ENCODE results near the gene SRGAP3. TPM values are rescaled to one million over a fixed set of nuclear protein-coding genes. Genes with fewer than 3 reads are reported as not detected.

SRGAP3 gene
- total and polyA plus RNA-seq, 10 of the 15 experiments (the other 5 are each of a cell fraction or from before 2014, with no cell fraction given), result 0.32 to 1.7 (median 0.99) TPM

DNA sequence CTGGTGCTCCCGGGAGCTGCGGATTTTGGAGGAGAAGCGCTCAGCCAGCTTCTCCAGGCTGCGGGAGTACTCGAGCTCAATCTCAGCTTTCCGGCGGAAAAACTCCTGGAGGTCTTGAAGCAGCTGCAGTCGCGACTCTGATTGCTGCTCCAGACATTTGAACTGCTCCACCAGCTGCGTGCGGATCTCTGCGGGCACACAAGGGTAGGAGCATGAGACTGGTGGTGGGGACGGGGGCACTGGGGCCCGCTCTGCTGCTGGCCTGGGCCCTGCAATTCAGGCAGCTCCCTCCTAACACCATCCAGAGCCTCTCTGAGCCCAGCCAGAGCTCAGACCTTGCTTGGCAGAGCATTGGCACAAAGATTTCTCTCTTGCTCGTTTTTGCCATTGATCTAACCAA, 124.7 kb downstream of the SRGAP3 start (continued):
- TF ChIP-seq, protein P1, sequence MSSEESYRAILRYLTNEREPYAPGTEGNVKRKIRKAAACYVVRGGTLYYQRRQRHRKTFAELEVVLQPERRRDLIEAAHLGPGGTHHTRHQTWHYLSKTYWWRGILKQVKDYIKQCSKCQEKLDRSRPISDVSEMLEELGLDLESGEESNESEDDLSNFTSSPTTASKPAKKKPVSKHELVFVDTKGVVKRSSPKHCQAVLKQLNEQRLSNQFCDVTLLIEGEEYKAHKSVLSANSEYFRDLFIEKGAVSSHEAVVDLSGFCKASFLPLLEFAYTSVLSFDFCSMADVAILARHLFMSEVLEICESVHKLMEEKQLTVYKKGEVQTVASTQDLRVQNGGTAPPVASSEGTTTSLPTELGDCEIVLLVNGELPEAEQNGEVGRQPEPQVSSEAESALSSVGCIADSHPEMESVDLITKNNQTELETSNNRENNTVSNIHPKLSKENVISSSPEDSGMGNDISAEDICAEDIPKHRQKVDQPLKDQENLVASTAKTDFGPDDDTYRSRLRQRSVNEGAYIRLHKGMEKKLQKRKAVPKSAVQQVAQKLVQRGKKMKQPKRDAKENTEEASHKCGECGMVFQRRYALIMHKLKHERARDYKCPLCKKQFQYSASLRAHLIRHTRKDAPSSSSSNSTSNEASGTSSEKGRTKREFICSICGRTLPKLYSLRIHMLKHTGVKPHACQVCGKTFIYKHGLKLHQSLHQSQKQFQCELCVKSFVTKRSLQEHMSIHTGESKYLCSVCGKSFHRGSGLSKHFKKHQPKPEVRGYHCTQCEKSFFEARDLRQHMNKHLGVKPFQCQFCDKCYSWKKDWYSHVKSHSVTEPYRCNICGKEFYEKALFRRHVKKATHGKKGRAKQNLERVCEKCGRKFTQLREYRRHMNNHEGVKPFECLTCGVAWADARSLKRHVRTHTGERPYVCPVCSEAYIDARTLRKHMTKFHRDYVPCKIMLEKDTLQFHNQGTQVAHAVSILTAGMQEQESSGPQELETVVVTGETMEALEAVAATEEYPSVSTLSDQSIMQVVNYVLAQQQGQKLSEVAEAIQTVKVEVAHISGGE (CRISPR knock-in tag; IDR thresholded peaks at IDR 0.05), result no peak
- no peak for TF ChIP-seq JUND (IDR thresholded peaks at IDR 0.05; ENCODE audit: low read depth, low read length)
- no peak for TF ChIP-seq SMARCA5 (IDR thresholded peaks at IDR 0.05)
- TF ChIP-seq, protein P2, sequence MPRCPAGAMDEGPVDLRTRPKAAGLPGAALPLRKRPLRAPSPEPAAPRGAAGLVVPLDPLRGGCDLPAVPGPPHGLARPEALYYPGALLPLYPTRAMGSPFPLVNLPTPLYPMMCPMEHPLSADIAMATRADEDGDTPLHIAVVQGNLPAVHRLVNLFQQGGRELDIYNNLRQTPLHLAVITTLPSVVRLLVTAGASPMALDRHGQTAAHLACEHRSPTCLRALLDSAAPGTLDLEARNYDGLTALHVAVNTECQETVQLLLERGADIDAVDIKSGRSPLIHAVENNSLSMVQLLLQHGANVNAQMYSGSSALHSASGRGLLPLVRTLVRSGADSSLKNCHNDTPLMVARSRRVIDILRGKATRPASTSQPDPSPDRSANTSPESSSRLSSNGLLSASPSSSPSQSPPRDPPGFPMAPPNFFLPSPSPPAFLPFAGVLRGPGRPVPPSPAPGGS (IDR thresholded peaks at IDR 0.05; ENCODE audit: borderline replicate concordance, insufficient read depth, low read depth, low read length, poor library complexity, severe bottlenecking), result no peak
- no peak for TF ChIP-seq MTA2 (IDR thresholded peaks at IDR 0.05; ENCODE audit: low read depth)
- TF ChIP-seq, protein P3, sequence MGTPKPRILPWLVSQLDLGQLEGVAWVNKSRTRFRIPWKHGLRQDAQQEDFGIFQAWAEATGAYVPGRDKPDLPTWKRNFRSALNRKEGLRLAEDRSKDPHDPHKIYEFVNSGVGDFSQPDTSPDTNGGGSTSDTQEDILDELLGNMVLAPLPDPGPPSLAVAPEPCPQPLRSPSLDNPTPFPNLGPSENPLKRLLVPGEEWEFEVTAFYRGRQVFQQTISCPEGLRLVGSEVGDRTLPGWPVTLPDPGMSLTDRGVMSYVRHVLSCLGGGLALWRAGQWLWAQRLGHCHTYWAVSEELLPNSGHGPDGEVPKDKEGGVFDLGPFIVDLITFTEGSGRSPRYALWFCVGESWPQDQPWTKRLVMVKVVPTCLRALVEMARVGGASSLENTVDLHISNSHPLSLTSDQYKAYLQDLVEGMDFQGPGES (IDR thresholded peaks at IDR 0.05), result no peak
- TF ChIP-seq, protein P4, sequence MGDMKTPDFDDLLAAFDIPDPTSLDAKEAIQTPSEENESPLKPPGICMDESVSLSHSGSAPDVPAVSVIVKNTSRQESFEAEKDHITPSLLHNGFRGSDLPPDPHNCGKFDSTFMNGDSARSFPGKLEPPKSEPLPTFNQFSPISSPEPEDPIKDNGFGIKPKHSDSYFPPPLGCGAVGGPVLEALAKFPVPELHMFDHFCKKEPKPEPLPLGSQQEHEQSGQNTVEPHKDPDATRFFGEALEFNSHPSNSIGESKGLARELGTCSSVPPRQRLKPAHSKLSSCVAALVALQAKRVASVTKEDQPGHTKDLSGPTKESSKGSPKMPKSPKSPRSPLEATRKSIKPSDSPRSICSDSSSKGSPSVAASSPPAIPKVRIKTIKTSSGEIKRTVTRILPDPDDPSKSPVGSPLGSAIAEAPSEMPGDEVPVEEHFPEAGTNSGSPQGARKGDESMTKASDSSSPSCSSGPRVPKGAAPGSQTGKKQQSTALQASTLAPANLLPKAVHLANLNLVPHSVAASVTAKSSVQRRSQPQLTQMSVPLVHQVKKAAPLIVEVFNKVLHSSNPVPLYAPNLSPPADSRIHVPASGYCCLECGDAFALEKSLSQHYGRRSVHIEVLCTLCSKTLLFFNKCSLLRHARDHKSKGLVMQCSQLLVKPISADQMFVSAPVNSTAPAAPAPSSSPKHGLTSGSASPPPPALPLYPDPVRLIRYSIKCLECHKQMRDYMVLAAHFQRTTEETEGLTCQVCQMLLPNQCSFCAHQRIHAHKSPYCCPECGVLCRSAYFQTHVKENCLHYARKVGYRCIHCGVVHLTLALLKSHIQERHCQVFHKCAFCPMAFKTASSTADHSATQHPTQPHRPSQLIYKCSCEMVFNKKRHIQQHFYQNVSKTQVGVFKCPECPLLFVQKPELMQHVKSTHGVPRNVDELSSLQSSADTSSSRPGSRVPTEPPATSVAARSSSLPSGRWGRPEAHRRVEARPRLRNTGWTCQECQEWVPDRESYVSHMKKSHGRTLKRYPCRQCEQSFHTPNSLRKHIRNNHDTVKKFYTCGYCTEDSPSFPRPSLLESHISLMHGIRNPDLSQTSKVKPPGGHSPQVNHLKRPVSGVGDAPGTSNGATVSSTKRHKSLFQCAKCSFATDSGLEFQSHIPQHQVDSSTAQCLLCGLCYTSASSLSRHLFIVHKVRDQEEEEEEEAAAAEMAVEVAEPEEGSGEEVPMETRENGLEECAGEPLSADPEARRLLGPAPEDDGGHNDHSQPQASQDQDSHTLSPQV (IDR thresholded peaks at IDR 0.05), result no peak
- no peak for TF ChIP-seq FOXM1 (IDR thresholded peaks at IDR 0.05; ENCODE audit: low read depth, low read length)
- no peak for TF ChIP-seq ZSCAN29 (IDR thresholded peaks at IDR 0.05)
